ENCODE results near the gene CAMK2B.

CAMK2B gene

DNA sequence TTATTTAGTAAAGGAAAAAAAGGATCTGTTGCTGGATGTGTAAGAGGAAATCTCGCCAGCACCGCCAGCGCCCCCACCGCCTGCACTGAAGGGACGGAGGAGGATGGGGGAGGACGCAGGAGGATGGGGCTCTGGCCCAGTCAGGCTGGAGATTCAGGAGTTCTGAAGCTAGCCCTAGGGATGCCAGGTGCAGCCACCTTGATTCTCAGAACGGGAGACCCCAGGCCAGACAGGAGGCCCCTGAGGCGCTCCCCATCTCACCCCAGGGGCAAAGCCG, 1.3 kb downstream of the CAMK2B start:
- H3K79me1 ChIP-seq (ENCODE audit: low read length), result no peaks in the 10 kb centered on the region
- no peak for DNase-seq
- H3K56ac ChIP-seq (ENCODE audit: low read length), result no peak overlapping the region
- peaks cover 25% of the 10 kb centered on the region for H3K27me3 ChIP-seq (ENCODE audit: insufficient read depth, low read length, poor library complexity)
- no peak overlapping the region for H2AK5ac ChIP-seq (ENCODE audit: low read length)
- H4K8ac ChIP-seq (ENCODE audit: low read depth, low read length), result no peak overlapping the region
- H2BK15ac ChIP-seq (replicated peaks; ENCODE audit: low read depth), result no peak overlapping the region
- H3K9ac ChIP-seq (ENCODE audit: low read length), result no peak overlapping the region
- H3K27ac ChIP-seq (ENCODE audit: low read depth, low read length), result no peak overlapping the region
- H3K4me2 ChIP-seq (ENCODE audit: low read length), result no peak overlapping the region
- H3K23ac ChIP-seq (ENCODE audit: low read length), result no peak overlapping the region
- no peak overlapping the region for H3K4me3 ChIP-seq (ENCODE audit: low read length)
- H3K4me1 ChIP-seq (ENCODE audit: control insufficient read depth, low read depth, low read length), result no peaks in the 10 kb centered on the region
- no peak overlapping the region for H3K18ac ChIP-seq (ENCODE audit: low read length)
- no peak overlapping the region for H3K4ac ChIP-seq (ENCODE audit: low read depth, low read length)
- H2BK5ac ChIP-seq (ENCODE audit: low read length), result no peak overlapping the region
- H3K36me3 ChIP-seq (ENCODE audit: control insufficient read depth, insufficient read depth, low read length), result no peaks in the 10 kb centered on the region
- H2BK120ac ChIP-seq (ENCODE audit: low read depth, low read length), result no peak overlapping the region
- no CpG with 5 or more reads among the region's 9 CpGs for WGBS (ENCODE audit: extremely low coverage, insufficient coverage, low lambda C conversion rate)
- H4K5ac ChIP-seq (ENCODE audit: low read length), result no peak overlapping the region
- H3K79me2 ChIP-seq (ENCODE audit: control insufficient read depth, insufficient read depth, low read length), result no peaks in the 10 kb centered on the region

DNA sequence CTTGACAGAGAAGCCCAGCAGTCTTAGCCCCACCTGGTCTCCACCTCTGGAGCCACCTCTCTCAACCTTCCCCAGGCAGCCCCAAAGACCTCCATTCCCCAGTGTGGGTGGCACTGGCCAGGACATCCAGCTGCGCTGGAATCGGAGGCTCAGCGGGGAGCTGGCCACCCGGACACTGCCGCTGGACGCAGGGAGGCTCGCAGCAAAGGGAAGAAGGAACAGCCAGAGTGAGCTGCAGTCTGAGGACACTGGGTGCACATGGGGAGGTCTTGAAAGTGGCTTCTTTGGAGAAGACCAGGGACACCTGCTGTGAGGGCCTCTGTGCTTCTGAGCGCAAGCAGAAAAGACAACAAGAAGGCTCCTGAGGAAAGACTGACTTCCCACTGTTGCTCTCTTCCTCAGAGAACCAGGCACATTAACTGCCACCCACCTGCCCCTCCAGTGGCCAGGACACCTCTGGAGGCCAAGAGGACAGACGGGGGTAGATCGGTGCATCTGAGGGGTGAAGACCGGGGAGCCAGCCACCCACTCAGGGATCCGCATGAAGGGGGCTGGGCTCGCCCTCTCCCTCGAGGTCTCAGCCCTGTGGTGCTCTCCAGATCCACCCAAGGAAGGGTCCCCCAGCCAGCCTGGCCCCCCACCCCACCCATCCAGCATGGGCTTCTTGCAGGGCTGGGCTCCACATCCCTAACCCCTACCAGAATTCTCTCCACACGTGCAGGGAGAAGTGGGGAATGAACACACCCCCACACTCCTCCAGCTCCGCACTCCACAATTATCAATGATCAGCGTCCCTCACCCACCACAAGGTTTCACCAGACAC, 1.8 kb downstream of the CAMK2B start:
- Histone ChIP-seq H3K79me1 (ENCODE audit: low read length) (no peaks in the 10 kb centered on the region), H3K4me2 (ENCODE audit: low read length) (no peak overlapping the region), H3K23ac (ENCODE audit: low read length) (no peak overlapping the region), H4K8ac (ENCODE audit: low read depth, low read length) (no peak overlapping the region), H2AK5ac (ENCODE audit: low read length) (no peak overlapping the region), H3K36me3 (ENCODE audit: control insufficient read depth, insufficient read depth, low read length) (no peaks in the 10 kb centered on the region), H4K5ac (ENCODE audit: low read length) (no peak overlapping the region), H3K4me3 (ENCODE audit: low read length) (no peak overlapping the region), H2BK15ac (replicated peaks; ENCODE audit: low read depth) (no peak overlapping the region), H2BK120ac (ENCODE audit: low read depth, low read length) (no peak overlapping the region), H3K79me2 (ENCODE audit: control insufficient read depth, insufficient read depth, low read length) (no peaks in the 10 kb centered on the region), H3K9ac (ENCODE audit: low read length) (no peak overlapping the region), H3K27me3 (ENCODE audit: insufficient read depth, low read length, poor library complexity) (peaks cover 25% of the 10 kb centered on the region), H3K4me1 (ENCODE audit: control insufficient read depth, low read depth, low read length) (no peaks in the 10 kb centered on the region), H3K56ac (ENCODE audit: low read length) (no peak overlapping the region), H3K27ac (ENCODE audit: low read depth, low read length) (no peak overlapping the region), H3K18ac (ENCODE audit: low read length) (no peak overlapping the region), H2BK5ac (ENCODE audit: low read length) (no peak overlapping the region), H3K4ac (ENCODE audit: low read depth, low read length) (no peak overlapping the region)
- DNase-seq, result no peak
- WGBS (ENCODE audit: extremely low coverage, insufficient coverage, low lambda C conversion rate), result no CpG with 5 or more reads among the region's 17 CpGs

DNA sequence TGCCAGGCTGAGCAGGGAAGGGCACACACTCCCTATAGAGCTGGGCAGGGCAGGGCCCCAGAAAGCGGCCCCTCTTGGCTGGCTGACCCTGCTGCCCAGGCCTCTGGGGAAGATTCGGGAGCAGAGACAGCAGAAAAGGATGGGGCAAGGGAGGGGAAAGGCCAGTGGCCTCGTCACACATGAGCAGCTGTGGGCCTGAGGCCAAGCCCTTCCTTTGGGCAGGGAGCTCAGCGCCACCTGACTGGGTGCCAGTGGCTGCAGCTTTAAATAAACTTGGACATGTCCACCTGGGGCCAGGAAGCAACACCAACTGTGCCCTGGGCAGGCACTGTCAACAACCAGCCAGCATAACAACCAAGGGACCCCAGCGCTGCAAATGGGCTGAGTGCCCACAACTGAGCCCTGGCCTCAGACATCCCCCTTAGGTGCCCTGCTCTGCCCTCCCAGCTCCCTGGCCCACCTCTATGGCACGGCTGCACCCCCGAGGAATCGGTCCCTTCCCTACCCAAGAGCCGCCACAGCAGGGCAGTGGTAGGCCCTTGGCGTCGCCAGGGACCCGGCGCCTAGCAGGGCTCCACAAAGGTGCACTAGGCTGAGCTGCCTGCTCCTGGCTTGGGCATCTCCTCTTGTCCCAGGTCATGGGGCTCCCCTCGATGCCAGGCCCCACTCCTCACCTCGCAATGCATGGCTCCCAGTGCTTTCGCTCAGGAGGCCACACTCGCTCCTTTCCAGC, 2.6 kb downstream of the CAMK2B start:
- no peak overlapping the region for H2BK15ac ChIP-seq (replicated peaks; ENCODE audit: low read depth)
- H3K56ac ChIP-seq (ENCODE audit: low read length), result no peak overlapping the region
- H3K27ac ChIP-seq (ENCODE audit: low read depth, low read length), result no peak overlapping the region
- no peaks in the 10 kb centered on the region for H3K36me3 ChIP-seq (ENCODE audit: control insufficient read depth, insufficient read depth, low read length)
- H3K9ac ChIP-seq (ENCODE audit: low read length), result no peak overlapping the region
- H3K4ac ChIP-seq (ENCODE audit: low read depth, low read length), result no peak overlapping the region
- H3K79me1 ChIP-seq (ENCODE audit: low read length), result no peaks in the 10 kb centered on the region
- no peak overlapping the region for H4K5ac ChIP-seq (ENCODE audit: low read length)
- no CpG with 5 or more reads among the region's 17 CpGs for WGBS (ENCODE audit: extremely low coverage, insufficient coverage, low lambda C conversion rate)
- no peak overlapping the region for H4K8ac ChIP-seq (ENCODE audit: low read depth, low read length)
- DNase-seq, result no peak
- no peak overlapping the region for H2AK5ac ChIP-seq (ENCODE audit: low read length)
- peaks cover 25% of the 10 kb centered on the region for H3K27me3 ChIP-seq (ENCODE audit: insufficient read depth, low read length, poor library complexity)
- H3K4me1 ChIP-seq (ENCODE audit: control insufficient read depth, low read depth, low read length), result no peaks in the 10 kb centered on the region
- H3K4me3 ChIP-seq (ENCODE audit: low read length), result no peak overlapping the region
- H3K23ac ChIP-seq (ENCODE audit: low read length), result no peak overlapping the region
- H2BK120ac ChIP-seq (ENCODE audit: low read depth, low read length), result no peak overlapping the region
- H3K79me2 ChIP-seq (ENCODE audit: control insufficient read depth, insufficient read depth, low read length), result no peaks in the 10 kb centered on the region
- no peak overlapping the region for H2BK5ac ChIP-seq (ENCODE audit: low read length)
- no peak overlapping the region for H3K18ac ChIP-seq (ENCODE audit: low read length)
- no peak overlapping the region for H3K4me2 ChIP-seq (ENCODE audit: low read length)

DNA sequence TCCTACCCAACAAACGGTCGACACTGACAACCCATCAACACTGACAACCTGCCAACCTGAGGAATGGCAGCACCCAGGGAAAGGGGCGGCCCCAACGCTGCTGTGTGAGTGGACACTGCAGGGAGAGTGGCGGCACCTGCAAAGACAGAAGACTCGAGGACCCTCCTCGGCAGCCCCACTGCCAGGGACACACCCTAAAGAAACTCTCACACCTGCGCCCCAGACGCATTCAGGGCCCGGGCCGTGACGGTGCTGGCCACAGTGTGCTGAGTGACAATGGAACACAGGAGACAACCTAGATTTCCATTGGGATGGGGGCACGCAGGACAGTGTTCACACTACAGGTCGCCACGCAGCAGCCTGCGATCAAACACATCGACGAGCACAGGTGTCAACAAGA, 3.6 kb downstream of the CAMK2B start:
- H3K9ac ChIP-seq (ENCODE audit: low read length), result no peak overlapping the region
- H3K23ac ChIP-seq (ENCODE audit: low read length), result no peak overlapping the region
- no peak overlapping the region for H2AK5ac ChIP-seq (ENCODE audit: low read length)
- H2BK120ac ChIP-seq (ENCODE audit: low read depth, low read length), result no peak overlapping the region
- H4K8ac ChIP-seq (ENCODE audit: low read depth, low read length), result no peak overlapping the region
- no peak overlapping the region for H3K56ac ChIP-seq (ENCODE audit: low read length)
- H3K79me1 ChIP-seq (ENCODE audit: low read length), result no peaks in the 10 kb centered on the region
- no CpG with 5 or more reads among the region's 18 CpGs for WGBS (ENCODE audit: extremely low coverage, insufficient coverage, low lambda C conversion rate)
- no peak overlapping the region for H3K4ac ChIP-seq (ENCODE audit: low read depth, low read length)
- no peaks in the 10 kb centered on the region for H3K4me1 ChIP-seq (ENCODE audit: control insufficient read depth, low read depth, low read length)
- no peaks in the 10 kb centered on the region for H3K79me2 ChIP-seq (ENCODE audit: control insufficient read depth, insufficient read depth, low read length)
- H4K5ac ChIP-seq (ENCODE audit: low read length), result no peak overlapping the region
- no peak overlapping the region for H2BK5ac ChIP-seq (ENCODE audit: low read length)
- no peak overlapping the region for H3K18ac ChIP-seq (ENCODE audit: low read length)
- no peak overlapping the region for H3K4me2 ChIP-seq (ENCODE audit: low read length)
- no peak for DNase-seq
- no peaks in the 10 kb centered on the region for H3K36me3 ChIP-seq (ENCODE audit: control insufficient read depth, insufficient read depth, low read length)
- peaks cover 24% of the 10 kb centered on the region for H3K27me3 ChIP-seq (ENCODE audit: insufficient read depth, low read length, poor library complexity)
- H3K4me3 ChIP-seq (ENCODE audit: low read length), result no peak overlapping the region
- H2BK15ac ChIP-seq (replicated peaks; ENCODE audit: low read depth), result no peak overlapping the region
- no peak overlapping the region for H3K27ac ChIP-seq (ENCODE audit: low read depth, low read length)

GRCh38 chr7:44320794-44321371, 4.5 kb downstream of the CAMK2B start:
- no peaks in the 10 kb centered on the region for H3K4me1 ChIP-seq (ENCODE audit: control insufficient read depth, low read depth, low read length)
- no peak overlapping the region for H3K18ac ChIP-seq (ENCODE audit: low read length)
- no peak overlapping the region for H3K56ac ChIP-seq (ENCODE audit: low read length)
- no peak overlapping the region for H3K4me3 ChIP-seq (ENCODE audit: low read length)
- DNase-seq, result no peak
- peaks cover 17% of the 10 kb centered on the region for H3K27me3 ChIP-seq (ENCODE audit: insufficient read depth, low read length, poor library complexity)
- no peak overlapping the region for H2BK120ac ChIP-seq (ENCODE audit: low read depth, low read length)
- no peaks in the 10 kb centered on the region for H3K36me3 ChIP-seq (ENCODE audit: control insufficient read depth, insufficient read depth, low read length)
- no peak overlapping the region for H3K27ac ChIP-seq (ENCODE audit: low read depth, low read length)
- H3K79me1 ChIP-seq (ENCODE audit: low read length), result no peaks in the 10 kb centered on the region
- H3K79me2 ChIP-seq (ENCODE audit: control insufficient read depth, insufficient read depth, low read length), result no peaks in the 10 kb centered on the region
- no peak overlapping the region for H4K8ac ChIP-seq (ENCODE audit: low read depth, low read length)
- H2AK5ac ChIP-seq (ENCODE audit: low read length), result no peak overlapping the region
- H3K4ac ChIP-seq (ENCODE audit: low read depth, low read length), result no peak overlapping the region
- H2BK15ac ChIP-seq (replicated peaks; ENCODE audit: low read depth), result no peak overlapping the region
- H3K4me2 ChIP-seq (ENCODE audit: low read length), result no peak overlapping the region
- no CpG with 5 or more reads among the region's 15 CpGs for WGBS (ENCODE audit: extremely low coverage, insufficient coverage, low lambda C conversion rate)
- no peak overlapping the region for H3K23ac ChIP-seq (ENCODE audit: low read length)
- H2BK5ac ChIP-seq (ENCODE audit: low read length), result no peak overlapping the region
- H4K5ac ChIP-seq (ENCODE audit: low read length), result no peak overlapping the region
- H3K9ac ChIP-seq (ENCODE audit: low read length), result no peak overlapping the region
